IPS-20b (cell line): ENCODE measurements around the gene MRTFB.

Experiments
- H3K27ac ChIP-seq: one replicate; pipeline ENCODE4 v1.5.1; 2013; ENCODE audit warnings: low read length
- H3K27me3 ChIP-seq: 2 replicates; pipeline ENCODE4 v1.6.1; 2013; ENCODE audit warnings: mild to moderate bottlenecking, low read length, inconsistent platforms; ENCODE audit not compliant: insufficient read depth
- H3K36me3 ChIP-seq: 2 replicates; pipeline ENCODE4 v1.6.1; 2013; ENCODE audit warnings: low read depth, mild to moderate bottlenecking, inconsistent platforms, low read length, moderate library complexity; ENCODE audit not compliant: insufficient read depth
- H3K4me1 ChIP-seq: 2 replicates; pipeline ENCODE4 v1.6.1; 2013; ENCODE audit warnings: mild to moderate bottlenecking, control low read depth, inconsistent platforms, low read length, moderate library complexity; ENCODE audit not compliant: insufficient read depth
- H3K4me3 ChIP-seq: 2 replicates; pipeline ENCODE4 v1.5.1; 2013; ENCODE audit warnings: mild to moderate bottlenecking, low read length, inconsistent platforms
- H3K9ac ChIP-seq: 2 replicates; pipeline ENCODE4 v1.6.1; 2013; ENCODE audit warnings: low read depth, mild to moderate bottlenecking, inconsistent platforms, low read length, moderate library complexity
- H3K9me3 ChIP-seq: 2 replicates; pipeline ENCODE4 v1.6.1; 2013; ENCODE audit warnings: mild to moderate bottlenecking, low read depth, low read length, inconsistent platforms; ENCODE audit not compliant: insufficient read depth

Gene MRTFB

DNA sequence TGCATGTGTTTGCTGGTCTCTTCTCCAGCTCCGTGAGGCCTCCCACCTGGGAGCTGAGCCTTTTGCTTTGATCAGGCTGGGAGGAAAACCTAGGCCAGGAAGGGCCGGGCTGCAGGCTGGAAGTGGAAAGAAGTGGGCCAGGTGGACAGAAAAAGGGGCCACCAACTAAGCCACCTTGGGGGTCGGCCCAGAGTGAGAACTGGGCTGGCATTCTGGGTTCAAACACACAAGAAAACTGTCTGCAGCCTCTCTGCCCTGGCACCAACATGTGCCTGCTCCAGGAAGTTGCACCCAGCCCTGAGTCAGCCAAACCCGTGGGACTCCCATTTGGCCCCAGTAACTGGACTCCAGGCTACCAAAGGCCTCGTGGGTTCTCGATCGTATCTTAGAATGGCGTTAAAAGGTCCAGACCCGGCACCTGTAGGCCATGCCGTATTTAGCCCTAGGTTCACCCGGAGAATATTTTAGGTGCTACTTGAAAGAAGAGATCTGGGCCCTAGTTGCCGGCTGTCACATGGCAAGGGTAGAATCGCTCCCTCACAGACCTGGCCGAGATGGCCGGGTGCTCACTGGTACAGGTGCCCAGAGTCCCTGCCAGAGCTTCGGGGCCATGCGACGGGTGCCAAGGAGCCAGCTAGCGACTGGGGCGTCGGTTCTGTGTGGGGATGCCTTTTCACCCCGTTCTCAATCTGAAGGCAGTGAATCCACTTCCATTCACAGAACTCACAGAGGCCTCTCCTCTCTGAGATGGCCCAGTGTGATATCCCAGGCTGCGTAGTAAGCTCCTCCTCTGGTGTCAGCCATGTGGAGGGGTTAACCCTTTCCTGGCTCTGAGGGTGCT lies 236.6 kb downstream of the MRTFB start:
- no peak overlapping the region for H3K4me3 ChIP-seq
- H3K9me3 ChIP-seq, result no peaks in the 10 kb centered on the region; the same call in 1 of the 2 replicates
- H3K36me3 ChIP-seq, result no peaks in the 10 kb centered on the region
- peak overlapping the region; percentile 61 for H3K27ac ChIP-seq
- no peak overlapping the region; the same call in 1 of the 2 replicates for H3K9ac ChIP-seq
- H3K4me1 ChIP-seq, result peaks cover 35% of the 10 kb centered on the region
- peaks cover 16% of the 10 kb centered on the region; the same call in 1 of the 2 replicates for H3K27me3 ChIP-seq

DNA sequence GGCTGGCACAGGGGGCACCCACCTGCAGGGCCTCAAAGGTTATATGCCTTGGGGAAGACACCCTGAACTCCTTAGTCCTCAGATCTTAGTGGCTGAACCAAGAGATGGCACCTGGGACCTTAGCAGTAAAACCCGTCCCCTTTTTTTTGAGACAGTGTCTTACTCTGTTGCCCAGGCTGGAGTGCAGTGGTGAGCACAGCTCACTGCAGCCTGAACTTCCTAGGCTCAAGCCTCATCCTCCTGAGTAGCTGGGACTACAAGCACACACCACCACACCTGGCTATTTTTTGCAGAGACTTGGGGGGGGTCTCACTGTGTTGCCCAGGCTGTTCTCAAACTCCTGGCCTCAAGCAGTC lies 237.2 kb downstream of the MRTFB start:
- Histone ChIP-seq H3K27me3 (peaks cover 11% of the 10 kb centered on the region; the same call in 1 of the 2 replicates), H3K4me3 (no peak overlapping the region), H3K9ac (no peak overlapping the region; the same call in 1 of the 2 replicates), H3K27ac (no peak overlapping the region), H3K36me3 (no peaks in the 10 kb centered on the region), H3K4me1 (peaks cover 35% of the 10 kb centered on the region), H3K9me3 (no peaks in the 10 kb centered on the region; the same call in 1 of the 2 replicates)

DNA sequence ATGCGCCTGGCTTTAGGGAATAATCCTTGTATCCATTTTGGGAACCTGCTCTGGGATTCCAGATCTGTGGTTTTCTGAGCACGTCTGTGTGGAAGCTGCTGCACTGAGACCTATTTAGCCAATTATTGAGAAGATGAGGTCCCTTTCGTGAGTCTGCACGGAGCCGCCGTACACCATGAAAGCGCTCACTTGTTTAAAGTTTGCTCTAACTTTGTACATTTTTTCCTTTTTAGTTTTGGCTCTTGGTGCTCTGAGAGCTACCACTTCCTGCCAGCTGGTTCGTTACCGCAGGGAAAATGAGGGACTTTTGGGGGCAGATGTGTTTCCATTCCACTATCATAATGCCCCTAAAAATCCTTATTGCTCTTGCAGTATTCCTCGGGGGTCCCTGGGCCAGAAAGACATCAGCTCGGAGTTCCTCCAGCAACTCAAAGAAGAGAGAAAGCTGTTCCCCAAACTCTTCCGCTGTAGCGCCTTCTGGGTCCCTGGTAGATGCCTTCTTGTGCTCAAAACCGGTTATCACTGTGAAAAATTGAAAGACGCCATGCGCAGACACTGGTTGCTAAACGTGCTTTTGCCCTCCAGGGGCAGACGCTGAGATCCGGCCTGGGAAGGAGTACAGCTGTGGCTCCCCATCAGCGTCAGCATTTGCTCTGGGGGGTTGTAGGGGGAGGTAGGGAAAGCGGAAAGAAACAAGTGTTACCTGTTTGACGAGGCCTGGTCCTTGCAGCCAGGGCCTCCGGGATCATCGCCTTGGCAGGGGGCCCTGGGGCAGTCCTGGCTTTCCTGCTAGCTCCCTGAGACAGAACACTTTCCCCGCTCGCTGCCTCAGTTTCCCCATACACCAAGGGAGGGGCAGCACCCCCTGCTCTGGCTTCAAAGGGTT lies 238.1 kb downstream of the MRTFB start:
- Histone ChIP-seq H3K9ac (peak overlapping the region; percentile 35; the same call in 1 of the 2 replicates), H3K27me3 (peaks cover 2% of the 10 kb centered on the region; the same call in 1 of the 2 replicates), H3K4me1 (peaks cover 35% of the 10 kb centered on the region), H3K27ac (peak overlapping the region; percentile 26), H3K36me3 (no peaks in the 10 kb centered on the region), H3K9me3 (no peaks in the 10 kb centered on the region; the same call in 1 of the 2 replicates), H3K4me3 (no peak overlapping the region)

DNA sequence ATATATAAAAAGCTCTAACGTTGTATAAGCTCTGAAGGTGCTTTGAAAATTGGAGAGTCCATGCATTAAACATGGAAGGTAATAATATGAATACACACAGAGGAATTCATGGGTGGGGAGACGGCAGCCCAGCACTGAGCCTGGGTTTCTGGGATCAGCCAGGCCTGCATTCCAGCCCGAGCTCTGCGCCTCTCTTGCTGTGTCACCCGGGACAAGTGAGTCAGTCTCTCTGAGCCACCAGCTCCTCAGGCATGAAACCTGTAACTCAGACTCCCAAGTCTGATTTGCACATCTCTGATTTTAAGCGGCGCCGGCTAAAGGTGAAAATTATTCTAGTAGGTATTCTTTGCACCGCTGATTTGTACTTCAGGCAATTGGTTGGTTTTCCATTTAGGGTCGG lies 238.8 kb downstream of the MRTFB start:
- Histone ChIP-seq H3K9ac (peak overlapping the region; percentile 4; the same call in 1 of the 2 replicates), H3K27me3 (no peaks in the 10 kb centered on the region), H3K27ac (no peak overlapping the region), H3K4me3 (no peak overlapping the region), H3K36me3 (no peaks in the 10 kb centered on the region), H3K4me1 (peaks cover 34% of the 10 kb centered on the region), H3K9me3 (no peaks in the 10 kb centered on the region; the same call in 1 of the 2 replicates)

DNA sequence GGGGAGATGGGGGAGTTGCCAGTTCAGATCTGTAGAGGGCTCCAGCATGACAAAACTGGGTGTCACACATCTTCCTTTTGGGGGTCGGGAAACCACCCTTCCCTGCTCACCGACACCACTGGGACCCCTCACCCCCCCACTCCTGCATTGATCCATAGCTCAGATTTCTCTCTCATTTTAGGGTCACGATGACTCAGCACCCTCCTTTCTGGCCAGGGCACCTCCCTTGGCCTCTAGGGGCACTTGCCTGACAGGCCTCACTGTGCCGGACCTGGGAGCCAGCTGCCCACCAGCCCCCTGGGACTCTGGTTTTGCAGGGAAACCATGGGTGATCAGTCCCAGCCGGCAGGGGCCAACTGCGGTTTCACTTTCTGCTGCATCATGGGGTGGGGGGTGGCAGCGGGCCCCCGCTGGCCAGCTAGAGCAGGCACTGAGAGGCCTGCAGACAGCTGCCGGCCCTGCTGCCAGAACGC lies 239.4 kb downstream of the MRTFB start:
- Histone ChIP-seq H3K9ac (peak overlapping the region; percentile 52; the same call in 1 of the 2 replicates), H3K4me3 (no peak overlapping the region), H3K36me3 (no peaks in the 10 kb centered on the region), H3K9me3 (no peaks in the 10 kb centered on the region; the same call in 1 of the 2 replicates), H3K4me1 (peaks cover 30% of the 10 kb centered on the region), H3K27ac (peak overlapping the region; percentile 30), H3K27me3 (no peaks in the 10 kb centered on the region)

DNA sequence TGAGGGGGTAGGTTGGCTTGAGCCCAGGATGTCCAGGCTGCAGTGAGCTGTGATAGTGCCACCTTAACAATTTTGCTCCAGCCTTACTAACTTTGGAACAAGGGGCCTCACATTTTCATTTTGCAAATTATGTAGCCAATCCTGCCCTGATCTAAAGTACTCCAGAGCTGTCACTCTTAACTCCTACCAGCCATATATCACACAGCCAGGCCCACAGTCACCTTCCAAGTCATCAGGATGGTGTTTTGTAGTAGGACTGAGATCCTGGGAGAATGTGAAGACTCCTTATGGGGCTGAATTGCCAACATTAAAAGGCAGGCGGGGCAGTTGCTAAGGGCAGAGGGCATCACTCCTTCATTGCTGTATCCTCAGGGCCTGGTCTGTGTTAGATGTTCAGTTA lies 243.0 kb downstream of the MRTFB start:
- no peak overlapping the region for H3K9ac ChIP-seq
- H3K36me3 ChIP-seq, result no peaks in the 10 kb centered on the region
- peaks cover 7% of the 10 kb centered on the region; the same call in 1 of the 2 replicates for H3K4me1 ChIP-seq
- H3K27ac ChIP-seq, result no peak overlapping the region
- no peaks in the 10 kb centered on the region; the same call in 1 of the 2 replicates for H3K9me3 ChIP-seq
- no peaks in the 10 kb centered on the region for H3K27me3 ChIP-seq
- no peak overlapping the region for H3K4me3 ChIP-seq

DNA sequence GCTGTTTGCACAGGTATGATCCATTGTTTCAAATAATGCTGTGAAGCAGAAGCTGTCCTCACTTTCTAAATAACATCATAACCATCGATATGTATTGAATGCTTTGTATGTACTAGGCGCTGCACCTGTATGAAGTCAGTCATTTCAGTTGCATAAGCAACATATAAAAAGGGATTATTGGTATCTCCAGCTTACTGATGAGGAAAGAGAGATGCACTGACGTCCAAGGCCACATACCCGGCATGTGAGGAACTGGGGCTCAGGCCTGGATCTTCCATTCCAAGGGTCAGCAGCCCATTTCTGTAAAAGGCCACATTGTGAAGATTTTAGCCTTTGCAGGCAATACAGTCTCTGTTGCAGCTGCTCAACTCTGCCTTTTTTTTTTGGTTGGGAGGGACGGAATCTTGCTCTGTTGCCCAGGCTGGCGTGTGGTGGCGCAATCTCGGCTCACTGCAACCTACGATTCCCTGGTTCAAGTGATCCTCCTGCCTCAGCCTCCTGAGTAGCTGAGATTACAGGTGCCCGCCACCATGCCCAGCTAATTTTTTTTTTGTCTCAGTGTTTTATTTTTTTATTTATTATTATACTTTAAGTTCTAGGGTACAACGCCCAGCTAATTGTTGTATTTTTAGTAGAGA lies 244.7 kb downstream of the MRTFB start:
- Histone ChIP-seq H3K9me3 (no peaks in the 10 kb centered on the region; the same call in 1 of the 2 replicates), H3K27me3 (no peaks in the 10 kb centered on the region), H3K9ac (no peak overlapping the region), H3K27ac (no peak overlapping the region), H3K4me3 (no peak overlapping the region), H3K4me1 (no peaks in the 10 kb centered on the region; the same call in 1 of the 2 replicates), H3K36me3 (no peaks in the 10 kb centered on the region)
